ENCODE data around the gene C22orf31. TPM values are rescaled to one million over a fixed set of nuclear protein-coding genes. Genes with fewer than 3 reads are reported as not detected.

C22orf31 gene
- total RNA-seq, 1 donor from 2014 or later = not detected

DNA sequence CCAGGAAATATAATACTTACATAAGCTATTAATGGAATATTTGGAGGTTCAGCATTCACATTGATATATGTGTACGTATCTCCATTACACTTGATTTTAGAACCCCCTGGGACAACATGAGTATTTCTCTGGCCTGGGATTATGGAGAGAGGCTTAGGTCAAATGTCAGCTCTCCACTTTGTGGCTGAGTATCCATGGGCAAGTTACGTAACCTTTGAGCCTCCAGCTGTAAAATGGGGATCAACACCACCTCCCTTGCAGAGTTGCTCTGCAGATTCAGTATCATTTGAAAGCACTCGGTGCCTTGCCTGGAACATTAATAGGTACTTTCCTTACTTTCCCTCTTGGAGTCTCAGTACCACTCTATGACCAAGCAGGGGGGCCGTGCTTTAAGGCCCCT, 33.2 kb downstream of the C22orf31 start:
- TF ChIP-seq, protein P1, sequence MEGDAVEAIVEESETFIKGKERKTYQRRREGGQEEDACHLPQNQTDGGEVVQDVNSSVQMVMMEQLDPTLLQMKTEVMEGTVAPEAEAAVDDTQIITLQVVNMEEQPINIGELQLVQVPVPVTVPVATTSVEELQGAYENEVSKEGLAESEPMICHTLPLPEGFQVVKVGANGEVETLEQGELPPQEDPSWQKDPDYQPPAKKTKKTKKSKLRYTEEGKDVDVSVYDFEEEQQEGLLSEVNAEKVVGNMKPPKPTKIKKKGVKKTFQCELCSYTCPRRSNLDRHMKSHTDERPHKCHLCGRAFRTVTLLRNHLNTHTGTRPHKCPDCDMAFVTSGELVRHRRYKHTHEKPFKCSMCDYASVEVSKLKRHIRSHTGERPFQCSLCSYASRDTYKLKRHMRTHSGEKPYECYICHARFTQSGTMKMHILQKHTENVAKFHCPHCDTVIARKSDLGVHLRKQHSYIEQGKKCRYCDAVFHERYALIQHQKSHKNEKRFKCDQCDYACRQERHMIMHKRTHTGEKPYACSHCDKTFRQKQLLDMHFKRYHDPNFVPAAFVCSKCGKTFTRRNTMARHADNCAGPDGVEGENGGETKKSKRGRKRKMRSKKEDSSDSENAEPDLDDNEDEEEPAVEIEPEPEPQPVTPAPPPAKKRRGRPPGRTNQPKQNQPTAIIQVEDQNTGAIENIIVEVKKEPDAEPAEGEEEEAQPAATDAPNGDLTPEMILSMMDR (conservative IDR thresholded peaks at IDR 0.05; ENCODE audit: low read depth, low read length) = no peak
- DNase-seq (ENCODE audit: low read depth) = no peak
- H3K4me3 ChIP-seq (ENCODE audit: low read depth, low read length) = no peak overlapping the region

DNA sequence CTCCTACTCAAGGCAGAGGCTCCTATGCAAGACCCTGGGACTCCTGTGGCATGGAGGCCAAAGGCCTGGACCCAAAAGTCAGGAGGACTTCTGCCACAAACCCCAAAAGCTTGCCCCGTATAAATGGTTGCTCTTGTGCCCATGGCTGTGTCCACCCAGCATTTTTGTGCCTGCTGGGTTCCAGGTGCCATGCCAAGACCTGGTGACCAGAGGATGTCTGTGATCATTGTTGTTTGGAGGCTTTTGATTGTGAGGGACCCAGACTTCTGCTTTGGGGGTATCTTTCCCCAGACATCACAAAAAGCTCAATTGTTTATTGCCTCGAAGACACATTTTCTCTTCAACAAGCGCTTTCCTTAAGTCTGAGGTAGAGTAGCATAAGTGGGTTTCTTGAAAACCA, 35.1 kb downstream of the C22orf31 start:
- no peak overlapping the region for H3K4me3 ChIP-seq (ENCODE audit: low read depth, low read length)
- TF ChIP-seq, protein P1 (conservative IDR thresholded peaks at IDR 0.05; ENCODE audit: low read depth, low read length) = no peak
- DNase-seq (ENCODE audit: low read depth) = no peak

DNA sequence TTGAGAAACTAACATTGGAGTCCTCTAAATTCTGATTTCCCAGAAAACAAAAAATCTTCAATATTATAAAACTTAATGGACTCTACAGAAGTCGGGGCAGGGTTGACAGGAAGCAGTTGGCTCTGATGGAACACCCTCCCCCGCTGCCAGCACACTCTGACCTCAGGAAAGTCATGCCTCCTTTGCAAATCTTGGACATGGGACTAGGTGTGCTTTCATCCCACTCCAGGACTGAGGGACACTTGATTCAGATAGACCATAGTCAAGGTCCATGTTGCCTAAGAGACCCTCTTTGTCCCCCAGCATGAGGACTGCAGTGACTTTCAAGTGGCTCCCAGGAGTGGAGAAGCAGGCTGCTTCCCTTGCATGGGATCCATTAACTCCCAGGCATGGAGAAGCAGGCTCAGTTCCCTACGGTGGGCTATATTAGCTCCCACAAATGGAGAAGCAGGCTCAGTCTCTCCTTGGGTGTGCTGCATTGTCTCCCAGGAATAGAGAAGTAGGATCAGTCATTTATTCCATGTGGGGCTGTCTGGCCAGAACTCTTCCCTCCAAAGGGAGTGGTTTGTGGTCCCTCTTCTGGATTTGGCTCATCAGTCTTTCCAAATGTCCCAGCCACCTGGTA, 38.3 kb downstream of the C22orf31 start:
- DNase-seq (ENCODE audit: low read depth) = no peak
- TF ChIP-seq, protein P1 (conservative IDR thresholded peaks at IDR 0.05; ENCODE audit: low read depth, low read length) = no peak
- no peak overlapping the region for H3K4me3 ChIP-seq (ENCODE audit: low read depth, low read length)

DNA sequence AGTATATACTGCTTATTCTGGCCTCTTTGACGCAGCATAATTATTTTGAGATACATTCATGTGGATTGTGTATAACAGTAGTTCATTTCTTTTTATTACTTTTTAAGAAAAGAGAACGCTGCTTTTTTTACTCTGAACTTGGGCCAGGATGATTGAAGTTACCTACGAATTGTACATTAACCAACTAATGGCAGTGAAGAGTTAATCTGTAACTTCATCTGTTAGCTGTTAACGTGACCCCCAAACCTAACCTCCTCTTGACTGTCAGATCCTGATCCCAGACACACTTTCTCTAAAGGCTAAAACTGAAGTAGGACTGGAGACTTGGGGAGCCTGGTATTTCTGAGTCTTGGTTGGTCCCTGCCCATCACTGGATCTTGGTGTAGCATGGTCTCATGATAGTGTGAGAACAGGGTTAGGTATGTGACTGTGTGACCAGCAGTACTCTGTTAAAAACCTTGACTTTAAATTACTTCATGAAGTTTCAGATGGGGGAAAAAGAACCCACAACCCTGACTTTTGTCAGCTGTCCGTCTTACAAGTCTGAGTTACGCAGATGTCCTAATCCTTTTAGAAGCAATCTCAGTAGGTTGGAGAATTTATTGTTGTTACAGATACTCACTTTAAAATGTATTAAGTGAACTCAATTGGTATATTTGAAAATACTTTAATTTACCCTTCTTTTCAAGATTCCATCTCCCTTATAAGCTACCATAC, 39.4 kb downstream of the C22orf31 start:
- H3K4me3 ChIP-seq (ENCODE audit: low read depth, low read length) = no peak overlapping the region
- TF ChIP-seq, protein P1 (conservative IDR thresholded peaks at IDR 0.05; ENCODE audit: low read depth, low read length) = no peak
- DNase-seq (ENCODE audit: low read depth) = peak; percentile 76

DNA sequence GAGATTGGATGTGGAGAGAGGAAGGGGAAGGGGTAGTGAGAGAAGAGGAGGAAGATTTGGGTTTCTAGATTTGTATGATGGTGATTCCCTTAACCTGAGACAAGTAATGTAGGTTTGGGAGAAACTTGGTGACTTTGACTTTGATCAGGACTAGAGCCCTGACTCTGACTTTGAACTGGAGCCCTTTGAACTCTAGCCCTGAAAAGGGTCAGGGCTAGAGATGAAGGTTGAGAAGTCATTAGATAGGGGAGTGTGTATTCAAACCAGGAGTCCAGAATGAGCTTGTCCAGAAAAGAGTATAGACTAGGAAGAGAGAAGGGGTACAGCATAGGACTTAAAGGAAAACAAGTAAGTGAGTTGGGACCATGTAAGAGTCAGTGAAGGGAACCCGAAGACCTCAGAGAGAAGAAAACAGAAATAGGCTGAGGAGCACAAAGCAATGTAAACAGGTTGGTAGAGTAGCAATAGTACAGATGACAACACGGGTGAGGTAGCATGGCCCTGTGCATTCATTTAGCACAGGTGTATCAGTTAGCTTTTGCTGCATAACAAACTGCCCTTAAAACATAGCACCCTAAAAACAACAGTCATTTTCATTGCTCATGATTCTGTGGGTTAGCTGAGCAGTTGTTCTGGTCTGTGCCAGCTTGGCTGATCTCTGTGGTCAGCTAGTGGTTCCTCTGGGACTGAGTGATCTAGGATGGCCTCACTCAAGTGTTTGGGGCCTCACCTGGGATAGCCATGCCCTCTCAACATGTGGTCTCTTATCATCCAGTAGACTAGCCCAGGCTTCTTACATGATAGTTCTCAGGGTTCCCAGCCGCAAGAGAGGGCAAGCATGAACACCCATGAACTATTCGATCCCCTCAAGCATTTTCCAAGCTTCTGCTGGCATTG, 43.1 kb downstream of the C22orf31 start:
- TF ChIP-seq, protein P1 (conservative IDR thresholded peaks at IDR 0.05; ENCODE audit: low read depth, low read length) = no peak
- DNase-seq (ENCODE audit: low read depth) = no peak
- no peak overlapping the region for H3K4me3 ChIP-seq (ENCODE audit: low read depth, low read length)

DNA sequence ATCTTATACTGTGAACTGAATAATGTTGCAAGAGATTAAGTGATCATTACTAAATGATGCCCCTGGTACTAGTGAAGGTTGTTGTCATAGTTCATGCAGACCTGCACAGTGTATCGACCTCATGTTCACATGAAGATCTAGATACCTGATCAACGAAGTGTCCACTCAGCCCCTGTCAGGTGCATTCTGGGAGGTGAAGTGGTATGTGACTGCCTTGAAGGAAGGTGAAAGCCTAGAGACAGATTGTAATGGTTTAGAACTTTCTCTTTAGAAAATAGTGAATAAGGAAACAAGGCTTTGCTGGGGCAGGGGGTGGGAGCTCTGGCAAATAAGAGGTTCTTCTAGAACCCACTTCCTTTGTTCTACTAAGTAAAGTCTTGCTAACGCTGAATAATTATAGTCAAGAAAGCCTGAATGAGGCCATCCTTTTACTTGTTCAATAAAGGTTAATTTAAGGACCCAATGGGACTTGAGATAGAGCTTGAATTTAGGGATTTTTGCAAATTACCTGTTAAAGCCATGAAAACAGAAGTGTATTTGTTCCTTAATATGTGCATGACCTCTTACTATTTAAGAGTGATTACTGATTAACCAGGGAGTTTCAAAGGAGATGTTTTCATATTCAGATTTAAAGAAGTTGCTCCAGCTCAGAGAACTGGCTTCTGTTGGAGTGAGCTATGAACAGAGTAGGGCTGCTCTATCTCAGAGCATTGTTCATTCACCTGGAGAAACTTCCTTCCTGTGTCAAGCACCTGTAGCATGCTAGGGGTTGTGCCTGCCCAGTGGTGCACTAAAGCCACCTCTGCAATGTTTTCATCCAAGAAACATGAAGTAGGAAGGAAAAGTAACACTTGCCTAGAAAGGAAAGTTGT, 45.3 kb downstream of the C22orf31 start:
- H3K4me3 ChIP-seq (ENCODE audit: low read depth, low read length) = no peak overlapping the region
- TF ChIP-seq, protein P1 (conservative IDR thresholded peaks at IDR 0.05; ENCODE audit: low read depth, low read length) = no peak
- peak; percentile 32 for DNase-seq (ENCODE audit: low read depth)
